DOHH2 (cell line): Measurements from ENCODE around the gene RNF144A.

ENCODE experiments used
- H3F3A ChIP-seq: fragments of 200-600 bp; sonication (generic), shearing (Covaris generic); 2 replicates; pipeline ENCODE4 v1.6.0; 2016; ENCODE audit warnings: antibody characterized with exemption, mild to moderate bottlenecking; ENCODE audit not compliant: control insufficient read depth, insufficient read depth
- H3K27ac ChIP-seq: fragments of 200-600 bp; sonication (generic); 2 replicates; pipeline ENCODE4 v1.5.1; 2014; ENCODE audit warnings: low read depth, mild to moderate bottlenecking, low read length, moderate library complexity
- H3K27me3 ChIP-seq: fragments of 200-600 bp; sonication (generic); 2 replicates; pipeline ENCODE4 v1.6.1; 2014; ENCODE audit warnings: mild to moderate bottlenecking, low read length, mixed read lengths; ENCODE audit not compliant: control insufficient read depth
- H3K36me3 ChIP-seq: fragments of 200-600 bp; sonication (generic); 2 replicates; pipeline ENCODE4 v1.6.1; 2014; ENCODE audit warnings: mild to moderate bottlenecking, low read length, moderate library complexity, mixed read lengths; ENCODE audit not compliant: control insufficient read depth
- H3K4me1 ChIP-seq: fragments of 200-600 bp; sonication (generic); 2 replicates; pipeline ENCODE4 v1.6.1; 2014; ENCODE audit warnings: mild to moderate bottlenecking, low read length, mixed read lengths; ENCODE audit not compliant: control insufficient read depth
- H3K4me2 ChIP-seq: fragments of 200-600 bp; sonication (generic); 2 replicates; pipeline ENCODE4 v1.6.0; 2014; ENCODE audit warnings: mild to moderate bottlenecking, low read length, moderate library complexity
- H3K4me3 ChIP-seq: fragments of 200-600 bp; sonication (generic); 2 replicates; pipeline ENCODE4 v1.5.1; 2014; ENCODE audit warnings: mild to moderate bottlenecking, low read length, mixed read lengths
- H3K79me2 ChIP-seq: fragments of 200-600 bp; sonication (generic); 2 replicates; pipeline ENCODE4 v1.6.1; 2014; ENCODE audit warnings: mild to moderate bottlenecking, low read length, mixed read lengths; ENCODE audit not compliant: control insufficient read depth
- H3K9me2 ChIP-seq: fragments of 200-600 bp; sonication (generic); replicated peaks from 2 replicates; pipeline ENCODE4 v1.6.1; 2014; ENCODE audit warnings: mild to moderate bottlenecking, low read length, mixed read lengths; ENCODE audit not compliant: control insufficient read depth
- H3K9me3 ChIP-seq: fragments of 200-600 bp; sonication (generic); 2 replicates; pipeline ENCODE4 v1.6.1; 2014; ENCODE audit warnings: antibody characterized with exemption, low read length, mixed read lengths; ENCODE audit not compliant: control insufficient read depth, insufficient read depth
- H4K20me1 ChIP-seq: fragments of 200-600 bp; sonication (generic); 2 replicates; pipeline ENCODE4 v1.6.0; 2014; ENCODE audit warnings: low read depth, mild to moderate bottlenecking, antibody characterized with exemption, low read length, moderate library complexity; ENCODE audit not compliant: control insufficient read depth, insufficient read depth
- EZH2phosphoT487 ChIP-seq: fragments of 200-600 bp; sonication (generic); IDR thresholded peaks from 2 replicates; pipeline ENCODE4 v1.6.1; 2017; ENCODE audit warnings: borderline replicate concordance, mild to moderate bottlenecking, antibody characterized with exemption, low read length, moderate library complexity, mixed read lengths
- TF ChIP-seq, protein P1 (sequence below): fragments of 200-600 bp; sonication (generic); IDR thresholded peaks from one replicate; pipeline ENCODE4 v1.5.1; 2014; ENCODE audit warnings: antibody characterized with exemption, mild to moderate bottlenecking, low read depth, low read length; ENCODE audit not compliant: poor library complexity, severe bottlenecking

The RNF144A gene

DNA sequence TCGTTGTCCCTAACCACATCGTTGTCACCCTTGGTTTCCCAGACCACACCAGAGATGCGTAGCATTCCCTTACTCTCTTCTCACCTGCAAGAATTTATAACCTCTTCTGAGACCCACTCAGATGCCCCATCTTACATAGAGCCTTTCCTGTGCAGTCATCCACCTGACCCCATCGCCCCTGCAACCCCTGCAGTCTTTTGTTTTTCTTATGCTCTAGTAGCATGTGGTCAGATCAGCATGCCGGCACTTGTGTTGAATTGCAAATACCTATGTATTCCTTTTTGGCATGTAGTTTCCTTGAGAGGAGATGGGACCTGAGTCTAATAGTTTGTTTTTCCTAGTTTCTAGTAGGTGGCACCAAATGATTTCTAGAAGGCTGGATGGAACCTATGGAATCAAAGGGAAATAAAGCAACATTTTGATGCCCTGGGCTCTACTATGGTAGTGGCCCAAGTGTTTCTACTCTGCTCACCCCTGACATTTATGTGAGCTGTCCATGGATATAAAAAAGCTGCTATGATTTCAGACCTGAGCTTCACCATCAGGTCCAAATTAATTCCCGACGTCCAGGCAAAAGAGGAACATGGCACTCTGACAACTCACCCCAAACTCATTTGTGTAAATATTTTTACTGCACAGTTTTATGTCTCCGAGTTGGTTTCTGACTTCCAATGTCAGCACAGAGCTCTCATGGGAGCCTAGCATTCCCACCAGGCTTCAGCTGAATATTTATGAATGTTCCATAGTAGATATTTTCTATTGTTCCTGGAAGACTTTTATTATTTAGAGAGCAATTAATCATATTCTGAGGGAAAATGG, 143.6 kb downstream of the RNF144A start:
- H4K20me1 ChIP-seq, result no peaks in the 10 kb centered on the region
- H3K4me2 ChIP-seq, result no peak overlapping the region
- no peaks in the 10 kb centered on the region for H3K27me3 ChIP-seq
- no peaks in the 10 kb centered on the region for H3K36me3 ChIP-seq
- H3K4me1 ChIP-seq, result peaks cover 53% of the 10 kb centered on the region
- H3K9me2 ChIP-seq, result no peaks in the 10 kb centered on the region
- TF ChIP-seq, protein P1, sequence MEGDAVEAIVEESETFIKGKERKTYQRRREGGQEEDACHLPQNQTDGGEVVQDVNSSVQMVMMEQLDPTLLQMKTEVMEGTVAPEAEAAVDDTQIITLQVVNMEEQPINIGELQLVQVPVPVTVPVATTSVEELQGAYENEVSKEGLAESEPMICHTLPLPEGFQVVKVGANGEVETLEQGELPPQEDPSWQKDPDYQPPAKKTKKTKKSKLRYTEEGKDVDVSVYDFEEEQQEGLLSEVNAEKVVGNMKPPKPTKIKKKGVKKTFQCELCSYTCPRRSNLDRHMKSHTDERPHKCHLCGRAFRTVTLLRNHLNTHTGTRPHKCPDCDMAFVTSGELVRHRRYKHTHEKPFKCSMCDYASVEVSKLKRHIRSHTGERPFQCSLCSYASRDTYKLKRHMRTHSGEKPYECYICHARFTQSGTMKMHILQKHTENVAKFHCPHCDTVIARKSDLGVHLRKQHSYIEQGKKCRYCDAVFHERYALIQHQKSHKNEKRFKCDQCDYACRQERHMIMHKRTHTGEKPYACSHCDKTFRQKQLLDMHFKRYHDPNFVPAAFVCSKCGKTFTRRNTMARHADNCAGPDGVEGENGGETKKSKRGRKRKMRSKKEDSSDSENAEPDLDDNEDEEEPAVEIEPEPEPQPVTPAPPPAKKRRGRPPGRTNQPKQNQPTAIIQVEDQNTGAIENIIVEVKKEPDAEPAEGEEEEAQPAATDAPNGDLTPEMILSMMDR, result no peak
- TF ChIP-seq EZH2phosphoT487, result no peak
- H3K27ac ChIP-seq, result no peak overlapping the region
- H3K9me3 ChIP-seq, result no peaks in the 10 kb centered on the region
- no peaks in the 10 kb centered on the region for H3K79me2 ChIP-seq
- peaks cover 12% of the 10 kb centered on the region for H3F3A ChIP-seq
- no peak overlapping the region for H3K4me3 ChIP-seq

GRCh38 chr2:7061450-7061789, 144.2 kb downstream of the RNF144A start:
- no peaks in the 10 kb centered on the region for H3K79me2 ChIP-seq
- no peak overlapping the region for H3K27ac ChIP-seq
- no peak overlapping the region for H3K4me2 ChIP-seq
- no peaks in the 10 kb centered on the region for H3K36me3 ChIP-seq
- H3K9me3 ChIP-seq, result no peaks in the 10 kb centered on the region
- H4K20me1 ChIP-seq, result no peaks in the 10 kb centered on the region
- H3F3A ChIP-seq, result peaks cover 12% of the 10 kb centered on the region
- H3K9me2 ChIP-seq, result no peaks in the 10 kb centered on the region
- no peaks in the 10 kb centered on the region for H3K27me3 ChIP-seq
- no peak overlapping the region for H3K4me3 ChIP-seq
- TF ChIP-seq EZH2phosphoT487, result no peak
- TF ChIP-seq, protein P1, result no peak
- H3K4me1 ChIP-seq, result peaks cover 48% of the 10 kb centered on the region

DNA sequence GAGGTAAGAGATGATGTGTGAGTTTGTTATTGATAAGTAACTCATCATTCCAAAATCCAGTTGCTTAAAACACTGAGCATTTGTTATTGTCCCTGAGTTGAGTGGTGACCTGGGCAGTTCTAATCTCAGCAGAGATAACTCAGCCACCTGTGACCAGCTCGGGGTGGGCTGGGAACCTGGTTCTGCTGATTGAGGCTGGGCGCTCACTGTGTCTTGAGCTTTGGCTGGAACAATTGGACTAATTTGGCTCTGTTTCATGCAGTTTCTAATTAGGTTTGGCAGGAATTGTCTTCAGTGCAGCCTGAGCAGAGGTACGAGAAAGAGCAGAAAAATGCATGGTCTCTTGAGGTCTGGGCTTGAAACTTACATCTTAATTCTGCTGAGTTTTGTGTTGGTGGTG, 144.7 kb downstream of the RNF144A start:
- Histone ChIP-seq H3K79me2 (no peaks in the 10 kb centered on the region), H3K27ac (no peak overlapping the region), H3K9me3 (no peaks in the 10 kb centered on the region), H3F3A (peaks cover 12% of the 10 kb centered on the region), H3K4me2 (no peak overlapping the region), H4K20me1 (no peaks in the 10 kb centered on the region), H3K4me3 (no peak overlapping the region), H3K36me3 (no peaks in the 10 kb centered on the region), H3K4me1 (peaks cover 43% of the 10 kb centered on the region), H3K27me3 (no peaks in the 10 kb centered on the region), H3K9me2 (no peaks in the 10 kb centered on the region)
- TF ChIP-seq, protein P1, result no peak
- no peak for TF ChIP-seq EZH2phosphoT487
